GM13976 (cell line): Measurements from ENCODE around the gene CBARP.

Experiments used
- DNase-seq: peaks from one replicate; pipeline ENCODE4 v3.0.0; 2012; ENCODE audit warnings: low spot score
- in situ Hi-C: fragments of 300-500 bp; cut with MboI; formaldehyde crosslinking; loops from one replicate; pipeline ENCODE4 v1.12.0; 2022; ENCODE audit warnings: low sequenced_read_pairs, mixed read lengths, inconsistent platforms; ENCODE audit not compliant: unreplicated experiment
- TF ChIP-seq, protein P1 (sequence below): IDR thresholded peaks from 2 replicates; pipeline ENCODE4 v1.5.1; 2012; ENCODE audit warnings: borderline replicate concordance, mild to moderate bottlenecking; ENCODE audit not compliant: insufficient read depth; ENCODE audit errors: extremely low read depth, missing control alignments, control extremely low read depth

Gene CBARP

DNA sequence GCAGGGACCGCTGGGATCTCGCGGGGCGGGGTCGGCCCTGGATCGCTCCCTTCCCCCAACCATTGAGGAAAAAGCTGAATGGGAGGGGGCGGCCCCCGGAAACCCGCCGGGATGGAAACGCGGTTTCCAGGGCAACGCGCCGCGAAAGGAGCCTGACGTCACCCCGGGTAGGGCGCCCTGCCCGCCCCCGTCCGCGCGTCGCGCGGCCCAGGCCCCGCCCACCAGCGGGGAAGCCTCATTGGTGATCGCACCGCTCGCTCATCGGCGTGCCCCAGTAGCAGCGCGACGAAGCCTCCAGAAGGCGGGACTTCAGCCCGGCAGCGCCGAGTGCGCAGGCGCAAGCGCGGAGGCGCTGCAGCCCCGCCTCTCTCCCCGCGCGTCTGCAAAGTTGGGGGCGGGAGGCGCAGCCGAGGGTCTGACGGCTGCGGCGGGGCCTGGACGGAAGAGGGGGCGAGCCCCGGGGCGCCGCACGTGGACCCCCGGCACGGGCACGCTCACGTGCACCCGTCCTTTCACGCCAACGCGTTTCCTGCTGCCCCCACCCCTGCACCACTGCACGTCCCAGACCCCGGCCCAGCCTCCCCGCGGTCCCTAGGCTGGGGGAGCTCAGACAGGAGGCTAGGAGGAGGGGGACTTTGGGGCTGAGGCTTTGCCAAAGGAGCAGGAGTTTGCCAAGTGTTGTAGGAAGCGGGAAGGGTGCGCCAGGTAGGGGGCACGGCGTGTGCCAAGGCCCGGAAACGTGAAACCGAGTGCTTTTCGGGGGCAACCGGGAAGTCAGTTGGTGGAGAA lies 23.1 kb upstream of the CBARP start:
- TF ChIP-seq, protein P1, sequence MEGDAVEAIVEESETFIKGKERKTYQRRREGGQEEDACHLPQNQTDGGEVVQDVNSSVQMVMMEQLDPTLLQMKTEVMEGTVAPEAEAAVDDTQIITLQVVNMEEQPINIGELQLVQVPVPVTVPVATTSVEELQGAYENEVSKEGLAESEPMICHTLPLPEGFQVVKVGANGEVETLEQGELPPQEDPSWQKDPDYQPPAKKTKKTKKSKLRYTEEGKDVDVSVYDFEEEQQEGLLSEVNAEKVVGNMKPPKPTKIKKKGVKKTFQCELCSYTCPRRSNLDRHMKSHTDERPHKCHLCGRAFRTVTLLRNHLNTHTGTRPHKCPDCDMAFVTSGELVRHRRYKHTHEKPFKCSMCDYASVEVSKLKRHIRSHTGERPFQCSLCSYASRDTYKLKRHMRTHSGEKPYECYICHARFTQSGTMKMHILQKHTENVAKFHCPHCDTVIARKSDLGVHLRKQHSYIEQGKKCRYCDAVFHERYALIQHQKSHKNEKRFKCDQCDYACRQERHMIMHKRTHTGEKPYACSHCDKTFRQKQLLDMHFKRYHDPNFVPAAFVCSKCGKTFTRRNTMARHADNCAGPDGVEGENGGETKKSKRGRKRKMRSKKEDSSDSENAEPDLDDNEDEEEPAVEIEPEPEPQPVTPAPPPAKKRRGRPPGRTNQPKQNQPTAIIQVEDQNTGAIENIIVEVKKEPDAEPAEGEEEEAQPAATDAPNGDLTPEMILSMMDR: no peak
- DNase-seq: peak; percentile 96
- in situ Hi-C loops: no loop called here

- DNase-seq: no peak
- in situ Hi-C loops: no loop called here
- TF ChIP-seq, protein P1: no peak
Measured at GRCh38 chr19:1259876-1260748, 22.3 kb upstream of the CBARP start.

- TF ChIP-seq, protein P1: no peak
- in situ Hi-C loops: no loop called here
- peak; percentile 74 for DNase-seq
Measured at GRCh38 chr19:1259206-1259875, 21.5 kb upstream of the CBARP start.

GRCh38 chr19:1258707-1259205 lies 21.0 kb upstream of the CBARP start:
- in situ Hi-C loops: no loop called here
- no peak for DNase-seq
- TF ChIP-seq, protein P1: no peak

GRCh38 chr19:1258163-1258492 lies 20.3 kb upstream of the CBARP start:
- TF ChIP-seq, protein P1: no peak
- DNase-seq: no peak
- in situ Hi-C loops: no loop called here

- TF ChIP-seq, protein P1: no peak
- no peak for DNase-seq
- in situ Hi-C loops: no loop called here
Measured at GRCh38 chr19:1257475-1258162, 19.8 kb upstream of the CBARP start.
